Islet of Langerhans (tissue), 1 donor: ENCODE results near the gene ZFYVE27.

Experiments
- FAIRE-seq: peaks from one replicate; lab custom pipeline; 2011; peaks lifted over from hg19 to GRCh38; lab: Jason Lieb, UNC

Gene ZFYVE27

GRCh38 chr10:97714401-97715258, 22.3 kb upstream of the ZFYVE27 start:
- no peak for FAIRE-seq

DNA sequence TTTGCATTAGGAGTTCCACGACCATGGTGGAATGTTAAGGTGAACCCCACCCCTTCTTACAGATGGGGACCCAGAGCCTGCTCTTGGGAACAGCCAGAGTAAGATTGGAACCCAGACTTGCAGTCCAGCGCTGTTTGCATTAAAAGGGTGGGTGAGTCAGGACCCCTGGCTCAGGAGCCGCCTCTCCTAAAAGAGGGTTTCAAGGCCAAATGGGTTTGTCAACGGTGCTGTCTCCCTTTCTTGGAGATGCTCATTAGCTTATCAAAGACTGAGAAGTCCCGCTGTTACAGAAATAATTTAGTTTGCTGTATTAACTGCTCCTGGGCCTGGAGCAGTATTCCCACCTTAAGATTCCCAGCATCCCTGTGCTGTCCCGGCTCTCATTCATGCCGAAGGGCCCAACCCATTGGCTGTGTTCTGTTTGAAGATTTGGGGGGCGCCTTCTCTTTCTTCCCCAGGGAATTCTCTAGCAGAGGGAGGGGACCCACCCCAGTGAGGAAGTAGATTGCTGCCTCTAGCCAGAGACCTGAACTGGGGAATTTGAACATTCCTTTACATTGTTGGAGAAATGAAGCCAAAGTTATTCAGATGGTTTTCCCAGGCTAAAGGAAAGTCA, 21.6 kb upstream of the ZFYVE27 start:
- FAIRE-seq: no peak

DNA sequence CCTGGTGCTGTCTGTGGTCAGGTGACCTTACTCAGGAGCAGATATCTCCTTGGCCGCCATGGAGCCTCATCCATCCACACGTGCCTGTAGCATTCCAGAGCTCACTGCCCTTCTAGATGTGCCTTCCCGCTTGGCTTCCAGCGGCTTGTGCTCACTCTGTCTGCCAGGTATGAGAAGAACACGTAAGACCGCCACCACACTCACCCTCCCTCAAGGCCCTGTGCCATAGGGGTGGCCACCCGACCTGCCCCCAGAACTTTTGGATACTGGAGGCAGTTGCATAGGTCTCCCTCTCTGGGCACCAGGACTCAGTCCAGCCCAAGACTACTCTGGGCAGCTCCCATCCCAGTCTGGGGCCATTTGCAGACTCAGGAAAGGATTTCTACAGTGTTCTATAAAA, 19.3 kb upstream of the ZFYVE27 start:
- no peak for FAIRE-seq

- FAIRE-seq: no peak
These were observed 18.8 kb upstream of the ZFYVE27 start for GRCh38 chr10:97718178-97718577.

DNA sequence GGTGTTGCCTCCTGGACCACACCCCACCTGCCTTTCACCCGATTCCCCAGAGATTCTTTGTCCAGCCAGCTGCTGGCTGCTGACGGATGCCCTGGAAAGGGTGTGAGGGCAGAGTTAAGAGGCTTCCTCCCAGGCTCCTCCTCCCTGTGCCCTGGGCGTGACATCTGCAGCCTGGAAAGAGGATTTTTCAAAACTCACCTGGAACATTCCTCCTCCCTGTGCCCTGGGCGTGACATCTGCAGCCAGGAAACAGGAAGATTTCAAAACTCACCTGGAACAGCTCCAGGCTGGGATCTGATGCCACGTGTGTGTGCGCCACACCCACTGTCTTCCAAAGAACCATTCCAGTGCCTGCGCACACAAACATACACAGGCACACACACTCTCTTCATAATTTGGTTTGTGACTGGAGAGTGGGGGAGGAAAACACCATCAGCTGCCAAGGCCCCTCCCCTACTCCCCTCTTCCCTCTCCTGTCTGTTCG, 18.2 kb upstream of the ZFYVE27 start:
- no peak for FAIRE-seq

- no peak for FAIRE-seq
These were observed 17.3 kb upstream of the ZFYVE27 start for GRCh38 chr10:97719602-97720001.

DNA sequence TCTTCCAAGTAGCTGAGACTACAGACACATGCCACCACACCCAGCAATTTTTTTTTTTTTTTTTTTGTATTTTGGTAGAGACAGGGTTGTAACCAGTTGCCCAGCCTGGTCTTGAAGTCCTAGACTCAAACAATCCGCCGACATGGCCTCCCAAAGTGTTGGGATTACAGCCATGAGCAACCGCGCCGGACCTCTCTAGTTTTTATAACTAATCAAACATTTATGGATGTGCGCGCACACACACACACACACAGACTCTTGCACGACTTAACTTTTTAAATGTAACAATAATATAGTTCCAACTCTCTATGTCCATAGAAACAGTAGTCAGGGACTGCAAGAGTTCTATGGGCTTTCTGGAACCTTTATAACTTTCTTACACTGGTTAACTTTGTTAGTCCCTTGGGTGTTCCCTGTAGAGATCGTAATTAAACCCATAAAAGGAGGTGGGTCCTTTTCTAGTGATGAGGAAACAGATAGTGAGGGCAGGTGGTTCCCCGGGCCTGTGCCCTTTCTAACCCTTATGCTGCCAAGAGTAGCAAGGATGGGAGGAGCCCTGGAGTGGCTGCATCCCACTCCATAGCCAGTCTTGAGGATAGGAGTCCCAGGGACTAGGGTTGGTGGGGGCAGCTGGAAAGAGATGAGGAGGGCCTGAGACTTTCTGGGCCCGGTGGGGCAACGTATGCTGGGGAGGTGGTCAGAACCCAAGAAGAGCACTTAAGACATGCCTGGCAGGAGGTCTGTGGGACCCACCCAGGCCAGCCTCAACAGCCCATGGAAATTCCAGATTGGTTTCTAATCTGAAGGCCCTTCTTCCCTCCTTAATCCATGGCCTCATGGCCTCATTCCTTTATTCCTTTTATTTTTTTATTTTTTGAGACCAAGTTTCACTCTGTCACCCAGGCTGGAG, 14.8 kb upstream of the ZFYVE27 start:
- no peak for FAIRE-seq

- no peak for FAIRE-seq
These were observed 13.9 kb upstream of the ZFYVE27 start for GRCh38 chr10:97723001-97723400.

DNA sequence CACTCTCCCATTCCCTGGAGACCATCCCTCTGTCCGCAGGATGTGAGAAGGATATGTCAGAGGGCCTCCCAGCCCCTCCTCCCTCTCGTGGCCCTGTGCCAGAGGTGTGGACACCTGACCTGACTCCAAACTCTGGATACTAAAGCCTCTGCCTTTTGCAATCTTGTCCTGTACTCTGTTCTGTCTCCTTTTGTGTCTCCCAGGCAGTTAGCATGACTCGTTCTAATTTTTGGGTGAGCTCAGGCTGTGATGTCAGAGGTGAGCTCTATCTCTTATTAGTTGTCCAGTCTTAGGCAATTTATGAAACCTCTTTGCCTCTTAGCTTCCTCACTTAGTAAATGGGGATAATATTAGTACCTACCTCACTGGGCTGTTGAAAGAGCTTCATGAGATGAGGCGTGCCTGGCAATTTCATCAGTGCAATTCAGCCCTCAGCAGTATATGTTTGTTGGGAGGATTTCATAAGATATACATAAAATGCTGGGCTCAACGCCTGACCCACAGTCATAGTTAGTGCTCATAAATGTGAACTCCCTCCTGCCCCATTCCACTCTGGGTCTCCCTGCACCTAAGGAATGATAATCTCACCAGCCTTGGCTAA, 12.5 kb upstream of the ZFYVE27 start:
- FAIRE-seq: no peak

DNA sequence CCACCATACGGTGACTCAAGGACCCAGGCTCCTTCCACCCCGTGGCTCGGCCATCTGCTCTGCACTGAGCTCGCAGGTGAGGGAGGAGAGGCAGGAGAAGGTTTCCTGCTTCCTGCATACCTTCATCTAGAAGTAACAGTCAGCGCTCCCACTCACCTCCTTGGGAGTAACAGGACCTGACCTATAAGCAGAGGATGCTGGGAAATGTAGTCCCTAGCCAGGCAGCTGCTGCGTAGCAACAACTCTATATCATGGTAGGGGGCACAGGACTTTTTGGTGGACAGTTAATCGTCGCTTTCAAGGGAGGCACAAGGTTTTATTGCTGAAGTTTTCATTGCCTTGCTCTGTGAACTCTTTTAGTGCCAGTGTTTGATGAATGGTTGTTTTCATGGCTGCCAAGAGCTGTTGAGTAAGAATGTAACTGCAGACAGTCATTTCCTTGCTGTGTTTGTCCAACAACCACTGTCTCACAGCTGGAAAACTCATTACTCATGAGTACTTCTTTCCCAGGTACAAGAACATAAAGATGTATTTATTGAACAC, 10.2 kb upstream of the ZFYVE27 start:
- FAIRE-seq: no peak

DNA sequence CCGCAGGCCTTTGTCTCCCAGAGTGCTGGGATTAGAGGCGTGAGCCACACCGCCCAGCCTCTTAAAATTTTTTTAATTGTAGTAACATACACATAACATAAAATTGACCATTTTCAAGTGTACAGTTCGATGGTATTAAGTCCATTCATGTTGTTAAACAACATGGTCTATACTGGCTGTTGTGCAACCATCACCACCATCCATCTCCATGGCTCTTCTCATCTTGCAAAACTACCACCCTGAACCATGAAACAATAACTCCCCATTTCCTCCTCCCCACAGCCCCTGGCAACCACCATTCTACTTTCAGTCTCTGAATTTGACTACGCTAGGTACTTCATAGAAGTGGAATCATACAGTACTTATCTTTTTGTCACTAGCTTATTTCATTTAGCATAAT, 7.9 kb upstream of the ZFYVE27 start:
- no peak for FAIRE-seq

DNA sequence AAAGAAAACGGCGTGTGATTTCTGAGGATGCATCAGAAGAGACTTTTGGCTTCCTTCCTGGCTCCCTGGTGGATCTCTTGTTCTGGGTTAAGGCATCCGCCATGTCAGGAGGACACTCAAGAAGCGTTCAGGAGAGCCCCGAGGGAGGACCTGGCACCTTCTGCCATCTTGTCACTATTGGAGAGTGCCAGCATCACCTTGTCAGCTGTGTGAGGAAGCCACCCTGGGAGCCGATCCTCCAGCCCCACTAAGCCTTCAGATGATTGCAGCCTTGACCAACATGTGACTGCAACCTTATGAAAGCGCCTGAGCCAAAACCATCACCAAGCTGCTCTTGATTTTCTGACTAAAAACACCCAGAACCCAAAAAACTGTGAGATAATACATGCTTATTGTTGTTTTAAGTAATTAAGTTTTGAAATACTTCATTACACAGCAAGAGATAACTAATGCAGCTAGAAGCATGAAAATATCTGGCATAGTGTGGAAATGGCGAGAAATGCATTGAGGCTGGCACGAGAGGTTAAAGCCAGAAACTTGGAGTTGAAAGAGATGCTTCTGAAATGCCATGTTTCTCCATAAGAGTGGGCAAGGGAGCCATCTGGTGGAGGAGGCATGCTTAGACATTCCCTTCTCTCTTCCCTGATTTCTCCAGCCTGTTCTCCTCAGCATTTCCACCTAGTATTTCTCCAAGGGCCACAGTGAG, 5.4 kb upstream of the ZFYVE27 start:
- FAIRE-seq: peak; percentile 82

- FAIRE-seq: no peak
These were observed 4.9 kb upstream of the ZFYVE27 start for GRCh38 chr10:97732052-97732359.

DNA sequence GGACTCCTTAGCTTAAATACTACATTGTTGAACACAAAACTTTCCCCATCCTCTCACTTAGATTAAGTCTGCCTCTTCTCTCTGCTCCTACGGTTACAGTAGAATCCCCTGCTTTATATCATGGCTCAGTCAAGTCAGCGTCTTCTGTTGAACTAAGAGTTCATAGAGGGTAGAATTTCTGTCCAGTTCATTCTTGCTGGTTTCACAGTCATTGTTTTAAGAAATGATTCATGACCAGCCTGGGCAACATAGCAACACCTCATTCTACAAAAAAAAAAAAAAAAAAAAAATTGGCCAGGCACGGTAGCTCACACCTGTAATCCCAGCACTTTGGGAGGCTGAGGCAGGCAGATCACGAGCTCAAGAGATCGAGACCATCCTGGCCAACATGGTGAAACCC, 3.7 kb upstream of the ZFYVE27 start:
- FAIRE-seq: no peak

GRCh38 chr10:97734021-97734420, 2.9 kb upstream of the ZFYVE27 start:
- no peak for FAIRE-seq

GRCh38 chr10:97736403-97736901, 476 bp upstream of the ZFYVE27 start:
- no peak for FAIRE-seq

- FAIRE-seq: no peak
These were observed 890 bp downstream of the ZFYVE27 start for GRCh38 chr10:97737770-97738265.

DNA sequence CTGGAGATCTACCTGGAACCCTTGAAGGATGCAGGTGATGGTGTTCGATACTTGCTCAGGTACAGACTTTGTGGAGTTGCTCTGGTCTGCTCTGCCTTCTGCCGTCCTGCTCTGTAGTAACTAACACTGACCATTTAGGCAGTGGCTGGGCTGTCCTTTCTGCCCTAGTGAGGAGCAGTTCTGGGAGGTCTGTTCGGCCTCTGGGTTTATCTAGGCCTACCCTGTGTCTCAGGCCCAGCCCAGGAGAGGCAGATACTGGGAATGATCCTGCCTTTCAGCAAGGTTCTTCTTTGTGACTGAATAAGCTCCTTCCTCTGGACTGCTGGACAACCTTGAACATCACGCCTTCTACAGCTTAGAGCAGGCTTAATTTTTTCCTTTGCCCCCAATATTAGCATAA, 1.7 kb downstream of the ZFYVE27 start:
- FAIRE-seq: no peak

DNA sequence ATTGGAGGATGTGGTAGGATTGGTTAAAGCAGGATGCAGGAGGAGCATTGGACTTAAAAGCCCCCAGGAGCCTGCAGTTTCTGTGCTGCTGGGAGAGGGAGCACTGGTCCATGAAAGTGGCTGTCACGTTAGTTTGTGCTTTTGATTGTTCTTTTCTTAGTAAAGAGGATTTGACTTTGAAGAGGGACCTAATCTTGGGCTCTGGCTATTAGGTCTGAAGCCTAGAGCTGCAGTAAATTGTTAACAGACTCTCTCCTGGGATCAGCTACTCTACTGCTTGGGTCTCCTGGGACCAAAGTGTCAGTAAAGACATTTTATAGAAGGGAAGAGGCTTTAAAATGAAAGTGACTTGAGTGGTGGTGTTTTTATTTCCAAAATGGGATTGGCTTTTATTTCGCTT, 3.7 kb downstream of the ZFYVE27 start:
- FAIRE-seq: no peak

GRCh38 chr10:97743169-97743943, 6.4 kb downstream of the ZFYVE27 start:
- no peak for FAIRE-seq
